CD1c-positive myeloid dendritic cell (primary cell): ENCODE data around the gene LRMDA.
"Not testable (repeated sequence)": the region's sequence is repeated elsewhere in the genome, so short reads cannot be mapped to it uniquely, and the experiment has no call there.

ENCODE experiments used
- DNase-seq: peaks from one replicate; pipeline ENCODE4 v3.0.0-alpha.2; 2016; ENCODE audit errors: extremely low spot score

Gene LRMDA

GRCh38 chr10:75585294-75585693 lies 153.9 kb downstream of the LRMDA start:
- DNase-seq: no peak

- DNase-seq: no peak
Measured at GRCh38 chr10:75586814-75587213, 155.4 kb downstream of the LRMDA start.

GRCh38 chr10:75588031-75588430 lies 156.6 kb downstream of the LRMDA start:
- DNase-seq: no peak

- DNase-seq: no peak
Measured at GRCh38 chr10:75589895-75590654, 158.7 kb downstream of the LRMDA start.

- no peak for DNase-seq
Measured at GRCh38 chr10:75592151-75592787, 160.8 kb downstream of the LRMDA start.

- no peak for DNase-seq
Measured at GRCh38 chr10:75592791-75593643, 161.6 kb downstream of the LRMDA start.

GRCh38 chr10:75593692-75594556 lies 162.5 kb downstream of the LRMDA start:
- no peak for DNase-seq

GRCh38 chr10:75596930-75597620 lies 165.7 kb downstream of the LRMDA start:
- DNase-seq: no peak

- no peak for DNase-seq
Measured at GRCh38 chr10:75597773-75598440, 166.5 kb downstream of the LRMDA start.

- no peak for DNase-seq
Measured at GRCh38 chr10:75598998-75599397, 167.6 kb downstream of the LRMDA start.

- no peak for DNase-seq
Measured at GRCh38 chr10:75599875-75600648, 168.6 kb downstream of the LRMDA start.

GRCh38 chr10:75600833-75601232 lies 169.4 kb downstream of the LRMDA start:
- DNase-seq: no peak

- DNase-seq: no peak
Measured at GRCh38 chr10:75602341-75602740, 170.9 kb downstream of the LRMDA start.

GRCh38 chr10:75605096-75605495 lies 173.7 kb downstream of the LRMDA start:
- no peak for DNase-seq

- not testable (repeated sequence) for DNase-seq
Measured at GRCh38 chr10:75605795-75606194, 174.4 kb downstream of the LRMDA start.

- no peak for DNase-seq
Measured at GRCh38 chr10:75606203-75606779, 174.9 kb downstream of the LRMDA start.

GRCh38 chr10:75607576-75607975 lies 176.2 kb downstream of the LRMDA start:
- no peak for DNase-seq

- peak; percentile 19 for DNase-seq
Measured at GRCh38 chr10:75610183-75610582, 178.8 kb downstream of the LRMDA start.
